IMR-90 (cell line): ENCODE results near the gene COL4A1.

ENCODE experiments used
- BHLHE40 ChIP-seq: fragments of 150-350 bp; IDR thresholded peaks from 2 replicates; pipeline ENCODE4 v1.6.1; 2016; ENCODE audit warnings: mild to moderate bottlenecking, low read depth, low read length
- CTCF ChIP-seq: conservative IDR thresholded peaks from 2 replicates; pipeline ENCODE4 v1.5.1; 2012; ENCODE audit warnings: mild to moderate bottlenecking, low read depth, low read length, improper control_type of control experiment
- ELK1 ChIP-seq: fragments of 150-350 bp; IDR thresholded peaks from 2 replicates; pipeline ENCODE4 v1.6.1; 2016; ENCODE audit warnings: low read depth, mild to moderate bottlenecking, low read length, moderate library complexity, borderline replicate concordance
- MAFK ChIP-seq: IDR thresholded peaks from 2 replicates; pipeline ENCODE4 v1.6.1; 2012; ENCODE audit warnings: low read depth, low read length, improper control_type of control experiment
- POLR2A ChIP-seq: IDR thresholded peaks from 2 replicates; pipeline ENCODE4 v1.6.1; 2012; ENCODE audit warnings: mild to moderate bottlenecking, low read depth, low read length
- SMC3 ChIP-seq: fragments of 150-350 bp; IDR thresholded peaks from 2 replicates; pipeline ENCODE4 v1.6.1; 2016; ENCODE audit warnings: low read depth, mild to moderate bottlenecking, antibody characterized with exemption, low read length, moderate library complexity

- no peak; the same call in none of the 2 replicates for TF ChIP-seq POLR2A
- TF ChIP-seq MAFK = no peak
- no peak for TF ChIP-seq CTCF
- no peak for TF ChIP-seq ELK1
- no peak for TF ChIP-seq SMC3
- 0 out of 2 replicates have a peak, but pooled peaks have one; percentile 27 for TF ChIP-seq BHLHE40
Observed at GRCh38 chr13:110138010-110138699, 168.8 kb downstream of the COL4A1 start.
